GM19351 (cell line): ENCODE data around the gene PITPNM1.
A peak's percentile ranks its signal among the peaks of the same experiment; 100 is the strongest.
"Not testable (repeated sequence)": the region's sequence is repeated elsewhere in the genome, so short reads cannot be mapped to it uniquely, and the experiment has no call there.

Experiments used
- ATAC-seq: cut with Tn5 transposase; IDR thresholded peaks from one replicate; pipeline ENCODE4 v1.9.1; 2021; ENCODE audit warnings: mild to moderate bottlenecking, moderate library complexity; ENCODE audit not compliant: unreplicated experiment

The PITPNM1 gene

GRCh38 chr11:67491276-67492068, 13.7 kb downstream of the PITPNM1 start:
- no peak for ATAC-seq

- ATAC-seq = no peak
Measured at GRCh38 chr11:67490727-67491065, 14.5 kb downstream of the PITPNM1 start.

- ATAC-seq = no peak
Measured at GRCh38 chr11:67489885-67490726, 15.1 kb downstream of the PITPNM1 start.

- ATAC-seq = no peak
Measured at GRCh38 chr11:67489203-67489884, 15.8 kb downstream of the PITPNM1 start.

GRCh38 chr11:67486481-67487195, 18.5 kb downstream of the PITPNM1 start:
- ATAC-seq = peak; percentile 38

GRCh38 chr11:67485873-67486361, 19.2 kb downstream of the PITPNM1 start:
- ATAC-seq = not testable (repeated sequence)

GRCh38 chr11:67484847-67485311, 20.3 kb downstream of the PITPNM1 start:
- ATAC-seq = no peak

GRCh38 chr11:67483831-67484665, 21.1 kb downstream of the PITPNM1 start:
- ATAC-seq = no peak

GRCh38 chr11:67482827-67483798, 22.1 kb downstream of the PITPNM1 start, which contains the start of gene AIP:
Gene AIP, plus strand, starts transcription at chr11:67483026. Its CDS starts 133 bp downstream, at chr11:67483159.
- ATAC-seq = peak; percentile 59

- ATAC-seq = no peak
Measured at GRCh38 chr11:67482275-67482826, 22.8 kb downstream of the PITPNM1 start.

GRCh38 chr11:67477344-67478050, 27.7 kb downstream of the PITPNM1 start:
- ATAC-seq = not testable (repeated sequence)

- not testable (repeated sequence) for ATAC-seq
Measured at GRCh38 chr11:67476692-67477091, 28.5 kb downstream of the PITPNM1 start.

GRCh38 chr11:67472882-67473281, 32.3 kb downstream of the PITPNM1 start:
- no peak for ATAC-seq

- ATAC-seq = no peak
Measured at GRCh38 chr11:67470337-67471002, 34.7 kb downstream of the PITPNM1 start.

GRCh38 chr11:67469508-67469811, 35.7 kb downstream of the PITPNM1 start:
- no peak for ATAC-seq

- peak; percentile 74 for ATAC-seq
Measured at GRCh38 chr11:67468759-67469507, 36.2 kb downstream of the PITPNM1 start, which contains the start of gene TMEM134. Gene TMEM134, minus strand, starts transcription at chr11:67469251. Its CDS starts 59 bp downstream, at chr11:67469192.
